ENCODE results near the gene AAK1. TPM values are rescaled to one million over a fixed set of nuclear protein-coding genes. Genes with fewer than 3 reads are reported as not detected.
"Not testable (repeated sequence)": the region's sequence is repeated elsewhere in the genome, so short reads cannot be mapped to it uniquely, and the experiment has no call there.

AAK1 gene
- polyA plus RNA-seq, 1 donor: 16.3 TPM

- no peak for DNase-seq
Observed at GRCh38 chr2:69597843-69598610, 45.5 kb downstream of the AAK1 start.

GRCh38 chr2:69597105-69597504 lies 46.4 kb downstream of the AAK1 start:
- DNase-seq: no peak

GRCh38 chr2:69594341-69594740 lies 49.2 kb downstream of the AAK1 start:
- no peak for DNase-seq

GRCh38 chr2:69592511-69592910 lies 51.0 kb downstream of the AAK1 start:
- no peak for DNase-seq

GRCh38 chr2:69589973-69590652 lies 53.4 kb downstream of the AAK1 start:
- no peak for DNase-seq

GRCh38 chr2:69588945-69589344 lies 54.6 kb downstream of the AAK1 start:
- DNase-seq: no peak

- no peak for DNase-seq
Observed at GRCh38 chr2:69588403-69588802, 55.1 kb downstream of the AAK1 start.

- DNase-seq: no peak
Observed at GRCh38 chr2:69585855-69586555, 57.5 kb downstream of the AAK1 start.

GRCh38 chr2:69584127-69584889 lies 59.2 kb downstream of the AAK1 start:
- DNase-seq: no peak

GRCh38 chr2:69583321-69583833 lies 60.2 kb downstream of the AAK1 start:
- no peak for DNase-seq

GRCh38 chr2:69582582-69583176 lies 60.9 kb downstream of the AAK1 start:
- DNase-seq: no peak

- no peak for DNase-seq
Observed at GRCh38 chr2:69581774-69582581, 61.6 kb downstream of the AAK1 start.

- DNase-seq: no peak
Observed at GRCh38 chr2:69580486-69580885, 63.1 kb downstream of the AAK1 start.

GRCh38 chr2:69579536-69579935 lies 64.0 kb downstream of the AAK1 start:
- DNase-seq: no peak

- no peak for DNase-seq
Observed at GRCh38 chr2:69578198-69578540, 65.4 kb downstream of the AAK1 start.

- no peak for DNase-seq
Observed at GRCh38 chr2:69577467-69578197, 65.9 kb downstream of the AAK1 start.

- peak; percentile 54 for DNase-seq
Observed at GRCh38 chr2:69576880-69577279, 66.7 kb downstream of the AAK1 start.

- DNase-seq: no peak
Observed at GRCh38 chr2:69575926-69576325, 67.6 kb downstream of the AAK1 start.

GRCh38 chr2:69575371-69575770 lies 68.2 kb downstream of the AAK1 start:
- DNase-seq: not testable (repeated sequence)

GRCh38 chr2:69572641-69573040 lies 70.9 kb downstream of the AAK1 start:
- DNase-seq: peak; percentile 19

- no peak for DNase-seq
Observed at GRCh38 chr2:69571189-69571588, 72.3 kb downstream of the AAK1 start.
